GM18526 (cell line): ENCODE measurements around the gene CHCHD3.

Source experiments
- POLR2A ChIP-seq: IDR thresholded peaks from 3 replicates; pipeline ENCODE4 v1.6.1; 2011; ENCODE audit not compliant: insufficient read length; ENCODE audit errors: extremely low read depth

The CHCHD3 gene

GRCh38 chr7:133056370-133057238 lies 25.3 kb downstream of the CHCHD3 start:
- TF ChIP-seq POLR2A, result no peak

- no peak for TF ChIP-seq POLR2A
Observed at GRCh38 chr7:133054162-133054840, 27.6 kb downstream of the CHCHD3 start.

- no peak for TF ChIP-seq POLR2A
Observed at GRCh38 chr7:133053321-133053891, 28.5 kb downstream of the CHCHD3 start.

- TF ChIP-seq POLR2A, result no peak
Observed at GRCh38 chr7:133052826-133053225, 29.1 kb downstream of the CHCHD3 start.

GRCh38 chr7:133052401-133052756 lies 29.5 kb downstream of the CHCHD3 start:
- no peak for TF ChIP-seq POLR2A

GRCh38 chr7:133051719-133052400 lies 30.0 kb downstream of the CHCHD3 start:
- TF ChIP-seq POLR2A, result no peak

- no peak for TF ChIP-seq POLR2A
Observed at GRCh38 chr7:133051066-133051465, 30.8 kb downstream of the CHCHD3 start.

GRCh38 chr7:133050200-133050995 lies 31.5 kb downstream of the CHCHD3 start:
- TF ChIP-seq POLR2A, result no peak

- TF ChIP-seq POLR2A, result no peak
Observed at GRCh38 chr7:133048589-133048988, 33.3 kb downstream of the CHCHD3 start.

GRCh38 chr7:133047321-133047720 lies 34.6 kb downstream of the CHCHD3 start:
- TF ChIP-seq POLR2A, result no peak

- no peak for TF ChIP-seq POLR2A
Observed at GRCh38 chr7:133044722-133045473, 37.0 kb downstream of the CHCHD3 start.

- no peak for TF ChIP-seq POLR2A
Observed at GRCh38 chr7:133040674-133041073, 41.2 kb downstream of the CHCHD3 start.

- no peak for TF ChIP-seq POLR2A
Observed at GRCh38 chr7:133040178-133040577, 41.7 kb downstream of the CHCHD3 start.

- no peak for TF ChIP-seq POLR2A
Observed at GRCh38 chr7:133039614-133040013, 42.3 kb downstream of the CHCHD3 start.
